HepG2 (cell line): ENCODE measurements around the gene HEMK1. TPM values are rescaled to one million over a fixed set of nuclear protein-coding genes. Genes with fewer than 3 reads are reported as not detected.
A peak's percentile ranks its signal among the peaks of the same experiment; 100 is the strongest.

Experiments
- ADNP ChIP-seq: sonication (generic); formaldehyde crosslinking; IDR thresholded peaks from 2 replicates; pipeline ENCODE4 v1.4.0; 2020; ENCODE audit warnings: missing genetic modification reagents
- ERF ChIP-seq: IDR thresholded peaks from 2 replicates; pipeline ENCODE4 v1.6.1; 2018; ENCODE audit warnings: missing biosample characterization, missing genetic modification reagents
- IKZF1 ChIP-seq: fragments of 450-650 bp; IDR thresholded peaks from 2 replicates; pipeline ENCODE4 v1.7.1; 2016
- MIER2 ChIP-seq: IDR thresholded peaks from 2 replicates; pipeline ENCODE4 v1.6.1; 2016; ENCODE audit warnings: missing biosample characterization, missing genetic modification reagents
- NR3C1 ChIP-seq: sonication (generic); formaldehyde crosslinking; IDR thresholded peaks from 2 replicates; pipeline ENCODE4 v1.4.0; 2020; ENCODE audit warnings: missing genetic modification reagents
- PCBP2 ChIP-seq: fragments of 200-400 bp; formaldehyde crosslinking; optimal IDR thresholded peaks from 2 replicates; pipeline ENCODE3; 2018; ENCODE audit warnings: low read length, low read depth; ENCODE audit not compliant: poor library complexity, severe bottlenecking
- ZNF282 ChIP-seq: fragments of 450-650 bp; IDR thresholded peaks from 2 replicates; pipeline ENCODE4 v1.6.1; 2018; ENCODE audit not compliant: partially characterized antibody
- ZNF337 ChIP-seq: sonication (generic); formaldehyde crosslinking; IDR thresholded peaks from 2 replicates; pipeline ENCODE4 v1.5.1; 2020; ENCODE audit warnings: missing genetic modification reagents, low read depth, mild to moderate bottlenecking, borderline replicate concordance
- ZNF570 ChIP-seq: sonication (generic); formaldehyde crosslinking; IDR thresholded peaks from 2 replicates; pipeline ENCODE4 v1.4.0; 2020; ENCODE audit warnings: mild to moderate bottlenecking, missing genetic modification reagents, borderline replicate concordance
- ZNF652 ChIP-seq: IDR thresholded peaks from 2 replicates; pipeline ENCODE4 v1.6.1; 2016; ENCODE audit warnings: low read depth, borderline replicate concordance
- ZNF781 ChIP-seq: sonication (generic); formaldehyde crosslinking; IDR thresholded peaks from 2 replicates; pipeline ENCODE4 v1.5.1; 2020; ENCODE audit warnings: borderline replicate concordance, mild to moderate bottlenecking, missing genetic modification reagents; ENCODE audit errors: not compliant biosample characterization
- ZNF788 ChIP-seq: sonication (generic); formaldehyde crosslinking; IDR thresholded peaks from 2 replicates; pipeline ENCODE4 v1.5.0; 2020; ENCODE audit warnings: mild to moderate bottlenecking, missing genetic modification reagents, borderline replicate concordance
- polyA plus RNA-seq, 8 experiments: library from polyadenylated mRNA; depleted of rRNA in 3 of 8; stranded (reverse) in 7 of 8; unstranded in 1 of 8; fragments of >200 nt; fragmentation: Illumina TruSeq in 4 of 8; extraction: Trizol in 4 of 8; gene quantifications; 2 replicates each; pipeline versions ENCODE4 v1.2.1 to v1.2.3, GENCODE V29; 2011 to 2016; ENCODE audit warnings: low read depth in 4 of 8, missing spikeins in 1 of 8, mixed read lengths in 1 of 8; ENCODE audit not compliant: insufficient read depth in 1 of 8
- total RNA-seq, 5 experiments: library from RNA; depleted of rRNA; stranded (reverse); fragments of >200 nt; fragmentation: Illumina TruSeq; extraction: Trizol; gene quantifications; 2 replicates each; pipeline ENCODE4 v1.2.3, GENCODE V29; 2016; ENCODE audit warnings: low read depth in 1 of 5
- TF ChIP-seq, protein P1 (sequence below): sonication (generic); formaldehyde crosslinking; IDR thresholded peaks from 2 replicates; pipeline ENCODE4 v1.5.1; 2020; ENCODE audit warnings: missing genetic modification reagents, mild to moderate bottlenecking, borderline replicate concordance
- TF ChIP-seq, protein P2 (sequence below): IDR thresholded peaks from 2 replicates; pipeline ENCODE4 v1.6.1; 2016; ENCODE audit warnings: low read depth
- TF ChIP-seq, protein P3 (sequence below): sonication (generic); formaldehyde crosslinking; IDR thresholded peaks from 2 replicates; pipeline ENCODE4 v1.4.0; 2020; ENCODE audit warnings: missing genetic modification reagents, borderline replicate concordance
- TF ChIP-seq, protein P4 (sequence below): sonication (generic); formaldehyde crosslinking; IDR thresholded peaks from 2 replicates; pipeline ENCODE4 v1.5.0; 2020; ENCODE audit warnings: missing genetic modification reagents
- TF ChIP-seq, protein P5 (sequence below): sonication (generic); formaldehyde crosslinking; IDR thresholded peaks from 2 replicates; pipeline ENCODE4 v1.4.0; 2020; ENCODE audit warnings: low read depth, mild to moderate bottlenecking, missing genetic modification reagents
- TF ChIP-seq, protein P6 (sequence below): IDR thresholded peaks from 2 replicates; pipeline ENCODE4 v1.6.1; 2016; ENCODE audit warnings: missing genetic modification reagents, missing compliant biosample characterization

HEMK1 gene
- total and polyA plus RNA-seq, 2 of the 13 experiments (the other 11 are each of a cell fraction or from before 2014, with no cell fraction given) = 9.8 to 12.6 TPM

DNA sequence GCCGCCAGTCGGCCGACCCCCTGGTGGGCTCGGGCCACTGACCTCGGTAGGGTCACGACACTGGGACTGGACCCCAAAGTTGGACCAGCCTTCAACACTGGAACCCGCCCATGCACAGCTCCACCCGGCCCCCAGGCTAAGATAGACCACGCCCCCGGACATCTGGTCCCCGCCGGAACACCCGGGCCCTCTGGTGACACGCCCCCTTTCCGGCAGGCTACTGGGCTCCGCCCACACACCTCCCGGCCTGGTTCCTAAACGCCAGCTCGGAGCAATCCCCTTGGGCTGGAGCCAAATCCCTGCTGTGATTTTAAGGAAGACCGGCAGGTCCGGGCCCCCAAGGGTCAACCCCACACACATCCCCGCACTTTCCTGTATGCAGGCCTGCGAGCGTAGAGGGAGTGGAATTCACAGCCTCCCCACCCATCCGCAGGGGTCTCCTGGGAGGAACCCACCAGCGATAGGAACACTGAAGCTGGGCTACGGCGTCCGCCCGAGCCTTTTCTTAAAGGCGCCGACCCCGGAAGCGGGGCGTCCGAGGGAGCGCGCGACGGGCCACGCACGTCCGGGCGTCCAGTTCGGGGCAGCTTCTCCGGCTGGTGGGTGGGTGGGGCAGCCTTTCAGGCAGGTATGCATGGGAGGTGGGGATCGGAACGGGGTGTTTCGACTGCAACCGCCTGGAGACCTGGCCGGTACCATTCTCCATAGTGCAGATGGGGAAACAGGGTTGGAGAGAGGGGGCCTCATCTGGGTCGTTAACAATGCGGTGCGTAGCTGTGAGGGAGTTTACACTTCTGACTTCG is at the start of gene HEMK1 (continued):
- peak; percentile 87 for TF ChIP-seq ZNF781 (CRISPR knock-in tag)
- TF ChIP-seq PCBP2 = no peak
- TF ChIP-seq NR3C1 (CRISPR knock-in tag) = no peak
- no peak for TF ChIP-seq ADNP (CRISPR knock-in tag)
- TF ChIP-seq MIER2 (CRISPR knock-in tag) = peak; percentile 65; the same call in 1 of the 2 replicates
- TF ChIP-seq, protein P1, sequence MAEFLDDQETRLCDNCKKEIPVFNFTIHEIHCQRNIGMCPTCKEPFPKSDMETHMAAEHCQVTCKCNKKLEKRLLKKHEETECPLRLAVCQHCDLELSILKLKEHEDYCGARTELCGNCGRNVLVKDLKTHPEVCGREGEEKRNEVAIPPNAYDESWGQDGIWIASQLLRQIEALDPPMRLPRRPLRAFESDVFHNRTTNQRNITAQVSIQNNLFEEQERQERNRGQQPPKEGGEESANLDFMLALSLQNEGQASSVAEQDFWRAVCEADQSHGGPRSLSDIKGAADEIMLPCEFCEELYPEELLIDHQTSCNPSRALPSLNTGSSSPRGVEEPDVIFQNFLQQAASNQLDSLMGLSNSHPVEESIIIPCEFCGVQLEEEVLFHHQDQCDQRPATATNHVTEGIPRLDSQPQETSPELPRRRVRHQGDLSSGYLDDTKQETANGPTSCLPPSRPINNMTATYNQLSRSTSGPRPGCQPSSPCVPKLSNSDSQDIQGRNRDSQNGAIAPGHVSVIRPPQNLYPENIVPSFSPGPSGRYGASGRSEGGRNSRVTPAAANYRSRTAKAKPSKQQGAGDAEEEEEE (CRISPR knock-in tag) = no peak
- peak; percentile 60; the same call in 1 of the 2 replicates for TF ChIP-seq ERF (CRISPR knock-in tag)
- TF ChIP-seq ZNF652 (CRISPR knock-in tag) = 0 out of 2 replicates have a peak, but pooled peaks have one; percentile 18
- TF ChIP-seq, protein P2, sequence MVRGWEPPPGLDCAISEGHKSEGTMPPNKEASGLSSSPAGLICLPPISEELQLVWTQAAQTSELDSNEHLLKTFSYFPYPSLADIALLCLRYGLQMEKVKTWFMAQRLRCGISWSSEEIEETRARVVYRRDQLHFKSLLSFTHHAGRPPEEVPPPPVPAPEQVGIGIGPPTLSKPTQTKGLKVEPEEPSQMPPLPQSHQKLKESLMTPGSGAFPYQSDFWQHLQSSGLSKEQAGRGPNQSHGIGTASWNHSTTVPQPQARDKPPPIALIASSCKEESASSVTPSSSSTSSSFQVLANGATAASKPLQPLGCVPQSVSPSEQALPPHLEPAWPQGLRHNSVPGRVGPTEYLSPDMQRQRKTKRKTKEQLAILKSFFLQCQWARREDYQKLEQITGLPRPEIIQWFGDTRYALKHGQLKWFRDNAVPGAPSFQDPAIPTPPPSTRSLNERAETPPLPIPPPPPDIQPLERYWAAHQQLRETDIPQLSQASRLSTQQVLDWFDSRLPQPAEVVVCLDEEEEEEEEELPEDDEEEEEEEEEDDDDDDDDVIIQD (CRISPR knock-in tag) = peak; percentile 43; the same call in 1 of the 2 replicates
- TF ChIP-seq, protein P3, sequence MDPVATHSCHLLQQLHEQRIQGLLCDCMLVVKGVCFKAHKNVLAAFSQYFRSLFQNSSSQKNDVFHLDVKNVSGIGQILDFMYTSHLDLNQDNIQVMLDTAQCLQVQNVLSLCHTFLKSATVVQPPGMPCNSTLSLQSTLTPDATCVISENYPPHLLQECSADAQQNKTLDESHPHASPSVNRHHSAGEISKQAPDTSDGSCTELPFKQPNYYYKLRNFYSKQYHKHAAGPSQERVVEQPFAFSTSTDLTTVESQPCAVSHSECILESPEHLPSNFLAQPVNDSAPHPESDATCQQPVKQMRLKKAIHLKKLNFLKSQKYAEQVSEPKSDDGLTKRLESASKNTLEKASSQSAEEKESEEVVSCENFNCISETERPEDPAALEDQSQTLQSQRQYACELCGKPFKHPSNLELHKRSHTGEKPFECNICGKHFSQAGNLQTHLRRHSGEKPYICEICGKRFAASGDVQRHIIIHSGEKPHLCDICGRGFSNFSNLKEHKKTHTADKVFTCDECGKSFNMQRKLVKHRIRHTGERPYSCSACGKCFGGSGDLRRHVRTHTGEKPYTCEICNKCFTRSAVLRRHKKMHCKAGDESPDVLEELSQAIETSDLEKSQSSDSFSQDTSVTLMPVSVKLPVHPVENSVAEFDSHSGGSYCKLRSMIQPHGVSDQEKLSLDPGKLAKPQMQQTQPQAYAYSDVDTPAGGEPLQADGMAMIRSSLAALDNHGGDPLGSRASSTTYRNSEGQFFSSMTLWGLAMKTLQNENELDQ (CRISPR knock-in tag) = no peak
- TF ChIP-seq, protein P4, sequence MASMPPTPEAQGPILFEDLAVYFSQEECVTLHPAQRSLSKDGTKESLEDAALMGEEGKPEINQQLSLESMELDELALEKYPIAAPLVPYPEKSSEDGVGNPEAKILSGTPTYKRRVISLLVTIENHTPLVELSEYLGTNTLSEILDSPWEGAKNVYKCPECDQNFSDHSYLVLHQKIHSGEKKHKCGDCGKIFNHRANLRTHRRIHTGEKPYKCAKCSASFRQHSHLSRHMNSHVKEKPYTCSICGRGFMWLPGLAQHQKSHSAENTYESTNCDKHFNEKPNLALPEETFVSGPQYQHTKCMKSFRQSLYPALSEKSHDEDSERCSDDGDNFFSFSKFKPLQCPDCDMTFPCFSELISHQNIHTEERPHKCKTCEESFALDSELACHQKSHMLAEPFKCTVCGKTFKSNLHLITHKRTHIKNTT (CRISPR knock-in tag) = no peak
- peak; percentile 66; the same call in 1 of the 2 replicates for TF ChIP-seq ZNF788 (CRISPR knock-in tag)
- TF ChIP-seq, protein P5, sequence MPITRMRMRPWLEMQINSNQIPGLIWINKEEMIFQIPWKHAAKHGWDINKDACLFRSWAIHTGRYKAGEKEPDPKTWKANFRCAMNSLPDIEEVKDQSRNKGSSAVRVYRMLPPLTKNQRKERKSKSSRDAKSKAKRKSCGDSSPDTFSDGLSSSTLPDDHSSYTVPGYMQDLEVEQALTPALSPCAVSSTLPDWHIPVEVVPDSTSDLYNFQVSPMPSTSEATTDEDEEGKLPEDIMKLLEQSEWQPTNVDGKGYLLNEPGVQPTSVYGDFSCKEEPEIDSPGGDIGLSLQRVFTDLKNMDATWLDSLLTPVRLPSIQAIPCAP (CRISPR knock-in tag) = no peak
- TF ChIP-seq, protein P6, sequence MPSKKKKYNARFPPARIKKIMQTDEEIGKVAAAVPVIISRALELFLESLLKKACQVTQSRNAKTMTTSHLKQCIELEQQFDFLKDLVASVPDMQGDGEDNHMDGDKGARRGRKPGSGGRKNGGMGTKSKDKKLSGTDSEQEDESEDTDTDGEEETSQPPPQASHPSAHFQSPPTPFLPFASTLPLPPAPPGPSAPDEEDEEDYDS (CRISPR knock-in tag) = no peak
- no peak for TF ChIP-seq ZNF282
- no peak for TF ChIP-seq ZNF337 (CRISPR knock-in tag)
- no peak for TF ChIP-seq IKZF1
- TF ChIP-seq ZNF570 (CRISPR knock-in tag) = no peak
